Hepatocyte (in vitro differentiated cells): ENCODE data around the gene SMAP2.

Source experiments
- CTCF ChIP-seq: fragments of 200-600 bp; sonication (generic); IDR thresholded peaks from 2 replicates; pipeline ENCODE4 v1.5.1; 2016; ENCODE audit warnings: antibody characterized with exemption, mild to moderate bottlenecking; ENCODE audit not compliant: poor library complexity
- EZH2 ChIP-seq: fragments of 200-600 bp; sonication (generic); IDR thresholded peaks from 2 replicates; pipeline ENCODE4 v1.6.1; 2016; ENCODE audit warnings: antibody characterized with exemption, mild to moderate bottlenecking, borderline replicate concordance
- EZH2phosphoT487 ChIP-seq: fragments of 200-600 bp; sonication (generic); IDR thresholded peaks from one replicate; pipeline ENCODE4 v1.6.1; 2018; ENCODE audit warnings: antibody characterized with exemption, mild to moderate bottlenecking, low read depth, moderate library complexity; ENCODE audit not compliant: unreplicated experiment, severe bottlenecking

DNA sequence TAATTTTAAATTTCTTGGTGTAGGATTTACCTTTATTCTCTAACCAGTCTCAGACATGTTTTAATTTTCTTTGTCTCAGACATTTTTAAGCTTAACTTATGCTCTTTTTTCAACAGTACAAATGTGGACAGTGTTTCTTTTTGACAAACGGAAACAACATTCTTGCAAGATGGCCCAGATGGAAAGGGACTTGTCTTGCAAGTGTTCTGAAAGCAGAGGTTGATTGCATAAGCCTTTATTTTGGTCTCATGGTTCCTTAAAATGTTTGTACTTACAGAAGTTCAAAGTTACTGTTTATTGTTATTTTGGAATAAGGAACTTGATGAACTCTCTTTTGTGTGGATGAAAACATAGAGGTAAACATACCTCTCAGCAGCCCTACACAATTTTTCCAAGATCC lies 22.9 kb downstream of the SMAP2 start:
- TF ChIP-seq CTCF (no peak), EZH2 (no peak), EZH2phosphoT487 (no peak)
